ENCODE data around the gene DOK6. TPM values are rescaled to one million over a fixed set of nuclear protein-coding genes. Genes with fewer than 3 reads are reported as not detected.

The DOK6 gene
- total RNA-seq, 6 experiments from 2014 or later, result not detected

DNA sequence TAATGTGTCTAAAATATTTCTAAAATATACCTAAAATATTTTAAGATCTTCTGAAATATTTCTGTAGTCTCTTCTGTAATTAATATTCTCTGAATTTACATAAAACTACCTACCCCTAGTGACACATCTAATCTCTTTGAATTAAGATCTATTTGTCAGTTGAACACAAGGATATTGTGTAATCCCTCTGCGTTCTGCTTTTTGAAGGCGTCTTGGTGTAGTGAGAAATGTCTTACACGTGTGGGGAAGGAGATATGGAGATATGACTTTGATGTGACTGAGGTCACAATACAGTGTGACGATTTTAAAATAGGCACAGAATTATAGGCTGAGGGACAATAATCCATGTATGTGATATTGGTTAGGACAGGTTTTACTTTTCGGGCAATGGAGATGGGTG lies 79.8 kb downstream of the DOK6 start:
- H3K9me3 Mint-ChIP-seq, result peaks cover 9% of the 10 kb centered on the region
- no peaks in the 10 kb centered on the region for H3K4me1 Mint-ChIP-seq (ENCODE audit: low read depth)
- no peak overlapping the region for H3K27ac Mint-ChIP-seq
- TF ChIP-seq, protein P1, sequence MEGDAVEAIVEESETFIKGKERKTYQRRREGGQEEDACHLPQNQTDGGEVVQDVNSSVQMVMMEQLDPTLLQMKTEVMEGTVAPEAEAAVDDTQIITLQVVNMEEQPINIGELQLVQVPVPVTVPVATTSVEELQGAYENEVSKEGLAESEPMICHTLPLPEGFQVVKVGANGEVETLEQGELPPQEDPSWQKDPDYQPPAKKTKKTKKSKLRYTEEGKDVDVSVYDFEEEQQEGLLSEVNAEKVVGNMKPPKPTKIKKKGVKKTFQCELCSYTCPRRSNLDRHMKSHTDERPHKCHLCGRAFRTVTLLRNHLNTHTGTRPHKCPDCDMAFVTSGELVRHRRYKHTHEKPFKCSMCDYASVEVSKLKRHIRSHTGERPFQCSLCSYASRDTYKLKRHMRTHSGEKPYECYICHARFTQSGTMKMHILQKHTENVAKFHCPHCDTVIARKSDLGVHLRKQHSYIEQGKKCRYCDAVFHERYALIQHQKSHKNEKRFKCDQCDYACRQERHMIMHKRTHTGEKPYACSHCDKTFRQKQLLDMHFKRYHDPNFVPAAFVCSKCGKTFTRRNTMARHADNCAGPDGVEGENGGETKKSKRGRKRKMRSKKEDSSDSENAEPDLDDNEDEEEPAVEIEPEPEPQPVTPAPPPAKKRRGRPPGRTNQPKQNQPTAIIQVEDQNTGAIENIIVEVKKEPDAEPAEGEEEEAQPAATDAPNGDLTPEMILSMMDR (IDR thresholded peaks at IDR 0.05), result no peak
- no peak for DNase-seq
- H3K27me3 Mint-ChIP-seq (ENCODE audit: insufficient read depth), result peaks cover 1% of the 10 kb centered on the region
- no peak overlapping the region for H3K4me3 Mint-ChIP-seq
- no peaks in the 10 kb centered on the region for H3K36me3 Mint-ChIP-seq (ENCODE audit: low read depth)

DNA sequence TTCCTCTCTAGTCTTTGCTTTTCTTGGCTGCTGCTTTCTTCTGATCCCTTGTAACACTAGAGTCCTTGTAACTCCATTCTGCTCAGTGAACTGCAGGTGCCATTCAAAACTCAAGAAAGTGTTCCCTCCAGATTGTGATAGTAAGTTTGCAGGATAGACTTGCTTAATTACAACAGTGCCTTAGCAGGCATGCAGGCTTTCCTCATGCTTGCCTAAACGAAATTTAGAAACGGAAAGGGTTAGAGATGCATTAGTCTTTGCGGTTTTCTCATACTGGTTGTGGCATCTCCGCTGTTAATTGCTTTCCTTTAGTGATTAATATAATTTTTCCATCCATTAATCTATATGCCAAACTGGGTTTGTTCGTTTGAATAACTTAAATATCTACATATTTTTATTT lies 82.9 kb downstream of the DOK6 start:
- peaks cover 14% of the 10 kb centered on the region for H3K9me3 Mint-ChIP-seq
- DNase-seq, result no peak
- no peaks in the 10 kb centered on the region for H3K4me1 Mint-ChIP-seq (ENCODE audit: low read depth)
- no peaks in the 10 kb centered on the region for H3K36me3 Mint-ChIP-seq (ENCODE audit: low read depth)
- TF ChIP-seq, protein P1 (IDR thresholded peaks at IDR 0.05), result no peak
- no peak overlapping the region for H3K4me3 Mint-ChIP-seq
- H3K27ac Mint-ChIP-seq, result no peak overlapping the region
- H3K27me3 Mint-ChIP-seq (ENCODE audit: insufficient read depth), result peaks cover 1% of the 10 kb centered on the region; the same call in 1 of the 2 replicates

DNA sequence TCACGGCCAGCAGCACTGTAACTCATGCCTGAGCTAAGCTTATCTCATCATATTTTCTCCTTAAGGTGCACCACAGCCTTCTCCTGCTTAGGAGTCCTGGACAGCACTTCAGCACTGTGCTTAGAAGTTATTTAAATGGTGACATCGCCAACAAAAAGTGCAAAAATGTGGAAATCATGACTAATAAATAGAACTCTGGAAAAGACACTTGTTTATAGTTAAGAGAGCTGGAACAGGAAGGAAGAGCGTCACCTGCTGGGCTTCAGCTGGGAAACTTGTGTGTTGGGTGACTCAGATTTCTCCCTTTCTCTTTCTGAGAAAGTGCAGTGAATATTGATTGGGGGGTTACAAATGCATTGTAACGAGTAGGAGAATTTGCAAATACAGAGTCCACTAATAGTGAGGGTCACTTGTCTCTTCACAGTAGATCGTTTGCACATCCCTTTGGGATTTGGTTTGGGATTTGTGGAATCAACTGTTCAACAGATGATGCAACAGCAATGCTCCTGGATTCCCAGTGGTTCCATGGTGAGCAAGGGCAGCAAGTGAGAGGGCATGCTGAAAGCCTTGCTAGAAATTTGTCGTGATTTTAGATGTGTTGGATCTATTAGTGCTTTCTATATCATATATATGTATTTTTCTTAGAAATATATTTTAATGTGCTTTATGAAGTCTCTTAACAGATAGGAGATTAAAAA lies 84.2 kb downstream of the DOK6 start:
- no peak for DNase-seq
- Mint-ChIP-seq H3K27me3 (ENCODE audit: insufficient read depth) (peaks cover 1% of the 10 kb centered on the region; the same call in 1 of the 2 replicates), H3K9me3 (peaks cover 14% of the 10 kb centered on the region), H3K4me1 (ENCODE audit: low read depth) (no peaks in the 10 kb centered on the region), H3K4me3 (no peak overlapping the region), H3K36me3 (ENCODE audit: low read depth) (no peaks in the 10 kb centered on the region), H3K27ac (no peak overlapping the region)
- TF ChIP-seq, protein P1 (IDR thresholded peaks at IDR 0.05), result no peak; the same call in 1 of the 2 replicates

DNA sequence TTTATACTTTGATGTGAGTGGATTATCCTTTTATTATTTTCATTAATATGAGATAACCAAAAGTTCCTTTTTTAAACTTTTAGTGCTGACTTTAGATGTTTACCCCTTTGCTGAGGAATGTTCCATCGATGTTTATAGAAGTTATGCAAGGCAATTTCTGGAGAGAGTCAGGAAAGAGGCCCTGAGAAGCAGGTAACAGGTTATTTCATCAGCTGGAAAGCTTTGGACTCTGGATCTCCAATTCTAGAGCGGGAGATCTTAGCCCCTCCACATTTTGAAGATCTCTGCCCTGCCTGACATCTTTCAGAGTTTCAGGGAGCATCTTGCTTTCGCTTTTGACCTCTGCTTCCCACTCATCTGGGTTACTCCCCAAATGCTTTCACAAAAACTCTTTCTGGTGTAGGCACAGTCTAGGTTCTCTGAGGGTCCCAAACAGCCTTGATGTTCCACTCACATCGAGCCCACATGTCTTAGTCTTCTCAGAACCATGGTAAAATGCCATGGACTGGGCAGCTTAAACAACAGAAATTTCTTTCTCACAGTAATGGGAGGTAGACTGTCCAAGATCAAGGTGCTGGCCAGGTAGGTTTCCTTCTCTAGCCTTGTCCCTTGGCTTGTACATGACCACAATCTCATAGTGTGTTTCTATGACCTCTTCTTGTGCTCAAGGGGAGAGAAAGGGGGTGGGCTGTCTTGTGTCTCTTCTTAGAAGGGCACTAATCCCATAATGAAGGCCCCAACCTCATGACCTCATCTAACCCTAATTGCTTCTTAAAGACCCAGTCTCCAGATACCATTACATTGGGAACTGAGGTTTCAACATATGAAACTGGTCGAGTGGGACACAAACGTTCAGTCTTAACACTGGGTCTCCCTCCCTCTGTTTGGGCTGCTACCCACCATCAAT lies 87.1 kb downstream of the DOK6 start:
- H3K27me3 Mint-ChIP-seq (ENCODE audit: insufficient read depth), result peaks cover 1% of the 10 kb centered on the region; the same call in 1 of the 2 replicates
- TF ChIP-seq, protein P1 (IDR thresholded peaks at IDR 0.05), result no peak
- no peaks in the 10 kb centered on the region for H3K36me3 Mint-ChIP-seq (ENCODE audit: low read depth)
- H3K4me3 Mint-ChIP-seq, result no peak overlapping the region
- H3K27ac Mint-ChIP-seq, result no peak overlapping the region
- H3K9me3 Mint-ChIP-seq, result peaks cover 13% of the 10 kb centered on the region
- DNase-seq, result no peak
- H3K4me1 Mint-ChIP-seq (ENCODE audit: low read depth), result no peaks in the 10 kb centered on the region

DNA sequence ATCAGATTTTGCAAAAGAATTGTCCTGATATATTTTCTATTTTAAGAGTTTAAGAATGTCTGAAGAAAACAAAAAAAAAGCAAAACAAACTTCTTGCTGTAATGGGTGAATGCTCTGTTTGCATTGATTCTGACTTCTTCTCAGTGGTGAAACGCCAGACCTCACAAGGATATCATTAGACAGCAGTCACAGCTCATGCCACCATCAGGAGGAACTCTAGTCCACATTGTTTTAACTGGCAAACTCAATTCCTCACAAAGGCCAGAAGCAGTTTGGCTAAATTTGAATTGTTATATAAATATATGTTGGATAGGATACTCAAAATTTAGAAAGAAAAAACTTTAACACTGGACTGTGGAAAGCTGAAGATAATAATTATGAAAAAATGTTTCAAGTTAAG lies 89.4 kb downstream of the DOK6 start:
- no peak for DNase-seq
- TF ChIP-seq, protein P1 (IDR thresholded peaks at IDR 0.05), result no peak
- H3K4me3 Mint-ChIP-seq, result no peak overlapping the region
- H3K36me3 Mint-ChIP-seq (ENCODE audit: low read depth), result no peaks in the 10 kb centered on the region
- no peaks in the 10 kb centered on the region for H3K4me1 Mint-ChIP-seq (ENCODE audit: low read depth)
- no peaks in the 10 kb centered on the region for H3K27me3 Mint-ChIP-seq (ENCODE audit: insufficient read depth)
- H3K9me3 Mint-ChIP-seq, result peaks cover 5% of the 10 kb centered on the region
- no peak overlapping the region for H3K27ac Mint-ChIP-seq
